H1 (cell line): ENCODE results near the gene COPG1. TPM values are rescaled to one million over a fixed set of nuclear protein-coding genes. Genes with fewer than 3 reads are reported as not detected.

Experiments
- CTCF ChIA-PET: fragments of 300-600 bp; sonication (Branson Sonifier 250); formaldehyde crosslinking; loops from one replicate; lab custom pipeline; 2021; ENCODE audit not compliant: partially characterized antibody; lab: Charles Lee
- POLR2A ChIA-PET: fragments of 300-600 bp; sonication (Branson Sonifier 250); formaldehyde crosslinking; loops from one replicate; lab custom pipeline; 2021; ENCODE audit warnings: inconsistent platforms; ENCODE audit not compliant: partially characterized antibody; lab: Charles Lee
- DNase-seq, 2 experiments: peaks; one replicate each; pipeline versions ENCODE4 v3.0.0 to v3.0.0-alpha.2; 2010 to 2022; ENCODE audit warnings: low spot score in 2 of 2, low read depth in 1 of 2, mixed read lengths in 1 of 2
- FAIRE-seq: peaks from 2 replicates; lab custom pipeline; 2011; peaks lifted over from hg19 to GRCh38; lab: Jason Lieb, UNC
- H2AFZ ChIP-seq: 2 replicates; pipeline ENCODE4 v1.8.1; 2012; ENCODE audit warnings: low read length, inconsistent platforms
- H2AK5ac ChIP-seq: 2 replicates; pipeline ENCODE4 v1.6.1; 2013; ENCODE audit warnings: low read depth, low read length
- H2BK120ac ChIP-seq: replicated peaks from 2 replicates; pipeline ENCODE3; 2013; ENCODE audit warnings: low read depth, low read length, inconsistent platforms
- H2BK12ac ChIP-seq: 2 replicates; pipeline ENCODE4 v1.6.1; 2013; ENCODE audit warnings: low read depth, low read length
- H2BK15ac ChIP-seq: 2 replicates; pipeline ENCODE4 v1.6.1; 2013; ENCODE audit warnings: low read length
- H2BK20ac ChIP-seq: 2 replicates; pipeline ENCODE4 v1.6.1; 2013; ENCODE audit warnings: low read length
- H2BK5ac ChIP-seq: 2 replicates; pipeline ENCODE4 v1.6.1; 2013; ENCODE audit warnings: low read depth, low read length
- H3K14ac ChIP-seq: 2 replicates; pipeline ENCODE4 v1.6.1; 2013; ENCODE audit warnings: inconsistent platforms; ENCODE audit not compliant: insufficient read length
- H3K18ac ChIP-seq: 2 replicates; pipeline ENCODE4 v1.6.1; 2013; ENCODE audit warnings: low read length; ENCODE audit errors: extremely low read depth
- H3K23ac ChIP-seq: 2 replicates; pipeline ENCODE4 v1.6.1; 2013; ENCODE audit warnings: inconsistent platforms; ENCODE audit not compliant: insufficient read length
- H3K23me2 ChIP-seq: 2 replicates; pipeline ENCODE4 v1.6.1; 2013; ENCODE audit warnings: low read depth, low read length
- H3K27ac ChIP-seq: 2 replicates; pipeline ENCODE4 v1.6.1; 2011; ENCODE audit warnings: low read depth, low read length, inconsistent platforms
- H3K27me3 ChIP-seq, 4 experiments: replicated peaks in 1 of 4; 1 replicate in 1 of 4; 2 replicates in 3 of 4; pipeline versions ENCODE4 v1.6.1 to v1.8.1; 2011 to 2013; ENCODE audit warnings: low read length in 3 of 4, mild to moderate bottlenecking in 3 of 4, inconsistent platforms in 2 of 4, mixed read lengths in 2 of 4, moderate library complexity in 1 of 4; ENCODE audit not compliant: control insufficient read depth in 3 of 4, insufficient read depth in 3 of 4; ENCODE audit errors: extremely low read depth in 1 of 4
- H3K36me3 ChIP-seq, 4 experiments: 2 replicates each; pipeline versions ENCODE4 v1.6.1 to v1.8.1; 2011 to 2013; ENCODE audit warnings: mild to moderate bottlenecking in 4 of 4, low read length in 3 of 4, moderate library complexity in 2 of 4, control low read depth in 1 of 4, inconsistent platforms in 1 of 4; ENCODE audit not compliant: insufficient read depth in 4 of 4, control insufficient read depth in 2 of 4
- H3K4ac ChIP-seq: replicated peaks from 2 replicates; pipeline ENCODE3; 2013; ENCODE audit warnings: low read length, low read depth, mixed read lengths, inconsistent platforms; ENCODE audit not compliant: insufficient read length
- H3K4me1 ChIP-seq, 4 experiments: replicated peaks in 1 of 4; 1 replicate in 1 of 4; 2 replicates in 3 of 4; pipeline versions ENCODE4 v1.6.1 to v1.8.1; 2011 to 2013; ENCODE audit warnings: low read length in 3 of 4, inconsistent platforms in 2 of 4, mixed read lengths in 1 of 4; ENCODE audit not compliant: insufficient read depth in 4 of 4, control insufficient read depth in 3 of 4
- H3K4me2 ChIP-seq, 2 experiments: 2 replicates each; pipeline versions ENCODE4 v1.6.1 to v1.8.1; 2011 to 2013; ENCODE audit warnings: low read depth in 2 of 2, low read length in 2 of 2, control low read depth in 1 of 2, inconsistent platforms in 1 of 2, mild to moderate bottlenecking in 1 of 2; ENCODE audit not compliant: insufficient read depth in 1 of 2
- H3K4me3 ChIP-seq, 4 experiments: fragments of 200-600, 300-600 bp in 1 of 4; sonication (generic), shearing (Covaris generic), sonication (Bioruptor Twin) in 1 of 4; 2 replicates each; pipeline versions ENCODE4 v1.5.1 to v1.8.1; 2011 to 2016; ENCODE audit warnings: low read length in 4 of 4, low read depth in 3 of 4, control low read depth in 2 of 4, inconsistent platforms in 2 of 4, mild to moderate bottlenecking in 2 of 4, mixed read lengths in 1 of 4, moderate library complexity in 1 of 4; ENCODE audit not compliant: insufficient read depth in 2 of 4; ENCODE audit errors: extremely low read depth in 1 of 4
- H3K56ac ChIP-seq: replicated peaks from 2 replicates; pipeline ENCODE3; 2013; ENCODE audit warnings: low read depth, mild to moderate bottlenecking, mixed read lengths, low read length, inconsistent platforms; ENCODE audit not compliant: insufficient read length
- H3K79me1 ChIP-seq: 2 replicates; pipeline ENCODE4 v1.6.1; 2013; ENCODE audit warnings: low read depth, low read length, control low read depth
- H3K79me2 ChIP-seq, 2 experiments: 2 replicates each; pipeline versions ENCODE4 v1.6.1 to v1.8.1; 2012 to 2013; ENCODE audit warnings: low read length in 2 of 2, mild to moderate bottlenecking in 2 of 2, inconsistent platforms in 1 of 2; ENCODE audit not compliant: insufficient read depth in 2 of 2, control insufficient read depth in 1 of 2
- H3K9ac ChIP-seq, 4 experiments: replicated peaks in 1 of 4; 1 replicate in 1 of 4; 2 replicates in 3 of 4; pipeline versions ENCODE4 v1.6.1 to v1.8.1; 2011 to 2013; ENCODE audit warnings: low read depth in 3 of 4, low read length in 3 of 4, control low read depth in 2 of 4, mild to moderate bottlenecking in 2 of 4, moderate library complexity in 2 of 4, inconsistent platforms in 1 of 4; ENCODE audit errors: extremely low read depth in 1 of 4
- H3K9me3 ChIP-seq, 2 experiments: 2 replicates each; pipeline versions ENCODE4 v1.6.1 to v1.8.1; 2012 to 2013; ENCODE audit warnings: mild to moderate bottlenecking in 2 of 2, moderate library complexity in 2 of 2, control low read depth in 1 of 2, inconsistent platforms in 1 of 2, low read depth in 1 of 2, low read length in 1 of 2, mixed read lengths in 1 of 2; ENCODE audit not compliant: insufficient read depth in 2 of 2
- H4K20me1 ChIP-seq, 2 experiments: replicated peaks in 1 of 2; 2 replicates each; pipeline versions ENCODE3 to v1.8.1; 2011 to 2013; ENCODE audit warnings: inconsistent platforms in 2 of 2, low read length in 2 of 2, mild to moderate bottlenecking in 1 of 2; ENCODE audit not compliant: insufficient read depth in 2 of 2, control insufficient read depth in 1 of 2
- H4K5ac ChIP-seq: 2 replicates; pipeline ENCODE4 v1.6.1; 2013; ENCODE audit warnings: low read length, low read depth, mixed read lengths, inconsistent platforms; ENCODE audit not compliant: insufficient read length
- H4K8ac ChIP-seq: 2 replicates; pipeline ENCODE4 v1.8.0; 2013; ENCODE audit warnings: mild to moderate bottlenecking, moderate library complexity, low read length, inconsistent platforms; ENCODE audit not compliant: insufficient read depth; ENCODE audit errors: extremely low read depth
- H4K91ac ChIP-seq: replicated peaks from 2 replicates; pipeline ENCODE3; 2013; ENCODE audit warnings: low read length, mixed read lengths, inconsistent platforms; ENCODE audit not compliant: insufficient read length
- BRCA1 ChIP-seq: IDR thresholded peaks from 2 replicates; pipeline ENCODE4 v1.6.1; 2012; ENCODE audit warnings: low read depth, low read length, improper control_type of control experiment
- CBX5 ChIP-seq: fragments of 300-800, 300-1000 bp; sonication (generic); IDR thresholded peaks from 2 replicates; pipeline ENCODE4 v1.7.1; 2016; ENCODE audit warnings: antibody characterized with exemption, low read length, low read depth
- HDAC2 ChIP-seq, 2 experiments: fragments of 300-600 bp in 1 of 2; sonication (generic) in 1 of 2; IDR thresholded peaks; 2 replicates each; pipeline ENCODE4 v1.6.1; 2011 to 2012; ENCODE audit warnings: low read depth in 2 of 2, low read length in 2 of 2, mild to moderate bottlenecking in 2 of 2, moderate library complexity in 2 of 2, borderline replicate concordance in 1 of 2, inconsistent platforms in 1 of 2
- NRF1 ChIP-seq: IDR thresholded peaks from 2 replicates; pipeline ENCODE4 v1.6.1; 2011; ENCODE audit warnings: mild to moderate bottlenecking, low read depth, low read length, improper control_type of control experiment
- SP4 ChIP-seq: IDR thresholded peaks from 2 replicates; pipeline ENCODE4 v1.6.1; 2012; ENCODE audit warnings: low read length, inconsistent platforms
- SUZ12 ChIP-seq: fragments of 200-600 bp; sonication (generic); IDR thresholded peaks from 2 replicates; pipeline ENCODE4 v1.6.1; 2012; ENCODE audit warnings: mild to moderate bottlenecking, inconsistent platforms, low read length, moderate library complexity, mixed read lengths
- YY1 ChIP-seq: IDR thresholded peaks from 2 replicates; pipeline ENCODE4 v1.6.1; 2011; ENCODE audit warnings: low read depth, mild to moderate bottlenecking, low read length
- ZNF274 ChIP-seq: IDR thresholded peaks from 2 replicates; pipeline ENCODE4 v1.7.0; 2012; ENCODE audit warnings: low read length, borderline replicate concordance; ENCODE audit errors: extremely low read depth
- WGBS, 2 experiments: shearing (Covaris generic) in 1 of 2; methylation state at CpG; one replicate each; pipeline versions ENCODE4 v1.1.6 to v1.1.7; 2013 to 2015; ENCODE audit warnings: low lambda C conversion rate in 2 of 2, mixed read lengths in 2 of 2, inconsistent platforms in 1 of 2, low coverage in 1 of 2, missing lambda C conversion rate in 1 of 2; ENCODE audit not compliant: insufficient replicate concordance in 2 of 2, insufficient coverage in 1 of 2, insufficient read length in 1 of 2; ENCODE audit errors: extremely low coverage in 1 of 2, missing lambda C conversion rate in 1 of 2; 5-methylcytosine and 5-hydroxymethylcytosine counted together
- polyA plus RNA-seq, 7 experiments: library from polyadenylated mRNA; depleted of rRNA in 3 of 7; stranded (reverse) in 5 of 7; unstranded in 2 of 7; fragments of >200 nt in 5 of 7; fragments of 200-250 nt in 2 of 7; gene quantifications; 1 replicate in 5 of 7; 2 replicates in 1 of 7; 4 replicates in 1 of 7; pipeline versions ENCODE4 v1.2.1 to v1.2.3, GENCODE V29; 2011 to 2013; ENCODE audit warnings: missing spikeins in 2 of 7, mixed read lengths in 2 of 7
- total RNA-seq: library from RNA; stranded (reverse); fragmentation: NEBNext Ultra II Directional; extraction: Animal tissue kit (Norgen Biotek cat#: 25700); gene quantifications from 2 replicates; pipeline ENCODE4 v1.2.1, GENCODE V29; 2021

COPG1 gene
- total and polyA plus RNA-seq, 2 of the 8 experiments (the other 6 are each of a cell fraction or from before 2014, with no cell fraction given): 52.7 to 106 TPM

DNA sequence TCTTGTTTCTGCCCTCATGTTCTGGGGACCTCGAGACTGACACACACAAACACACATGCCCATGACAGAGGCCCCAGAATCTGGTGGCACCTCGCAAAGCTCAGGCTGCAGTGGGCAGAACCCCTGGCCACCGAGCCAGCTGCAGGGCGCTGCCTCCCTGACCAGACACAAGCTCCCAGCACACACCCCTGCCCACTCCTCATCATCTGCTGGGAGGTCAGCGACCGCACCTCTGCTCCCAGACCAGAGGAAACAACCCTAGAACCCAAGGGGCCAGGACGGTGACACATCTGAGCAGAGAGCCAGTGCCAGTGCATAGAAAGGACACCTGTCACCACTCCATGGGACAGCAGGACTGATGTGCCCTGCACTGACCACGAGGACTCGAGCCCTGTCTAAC lies 72.5 kb downstream of the COPG1 start:
- peaks cover 3% of the 10 kb centered on the region; the same call in 1 of the 2 replicates for H3K23me2 ChIP-seq
- 80% methylated on average over 7 of the region's 9 CpGs; no CpG with 5 or more reads in 1 of the 2 experiments for WGBS, 2 experiments
- no peaks in the 10 kb centered on the region for H3K9me3 ChIP-seq
- peaks cover 3% of the 10 kb centered on the region; the same call in 1 of the 2 replicates for H3K79me1 ChIP-seq
- no peak overlapping the region for H3K4me2 ChIP-seq
- ChIA-PET POLR2A (interaction anchor here (1.4 kb wide), 1 partner anchor 9 kb away, joined by 5 read pairs; no protein-coding TSS in a partner anchor), CTCF (interaction anchor here (0.8 to 1.1 kb wide), 4 partner anchors 9 to 30 kb away, joined by 3 to 4 read pairs (median 4); no protein-coding TSS in a partner anchor)
- no peak overlapping the region for H3K4ac ChIP-seq
- H4K91ac ChIP-seq: no peak overlapping the region
- no peak overlapping the region for H3K9ac ChIP-seq
- H2BK120ac ChIP-seq: no peak overlapping the region
- H3K27ac ChIP-seq: no peak overlapping the region
- H4K8ac ChIP-seq: no peak overlapping the region; the same call in 1 of the 2 replicates
- FAIRE-seq: no peak
- H2BK15ac ChIP-seq: no peak overlapping the region
- no peak overlapping the region for H3K23ac ChIP-seq
- H2AFZ ChIP-seq: no peak overlapping the region
- no peak overlapping the region for H2AK5ac ChIP-seq
- H3K4me3 ChIP-seq: no peak overlapping the region
- no peak for TF ChIP-seq NRF1
- TF ChIP-seq HDAC2 (IDR thresholded peaks at IDR 0.05; ENCODE audit: borderline replicate concordance in 1 of 2, low read depth in 2 of 2, low read length in 2 of 2): no peak
- no peak for TF ChIP-seq ZNF274
- no peak for TF ChIP-seq SUZ12
- no peak for TF ChIP-seq SP4
- no peak for TF ChIP-seq CBX5
- TF ChIP-seq YY1: no peak
- TF ChIP-seq BRCA1: no peak
- H3K36me3 ChIP-seq: peaks cover 2 to 14% (median 9%) of the 10 kb centered on the region in 4 experiments; a peak in 4 of 8 replicates
- no peak overlapping the region for H3K56ac ChIP-seq
- H2BK5ac ChIP-seq: no peak overlapping the region
- H2BK12ac ChIP-seq: no peak overlapping the region
- peaks cover 0 to 9% of the 10 kb centered on the region in 2 experiments for H4K20me1 ChIP-seq
- H3K27me3 ChIP-seq: no peaks in the 10 kb centered on the region
- H4K5ac ChIP-seq: no peak overlapping the region
- no peak overlapping the region for H3K18ac ChIP-seq
- no peak overlapping the region for H2BK20ac ChIP-seq
- DNase-seq: no peak
- peaks cover 0 to 10% of the 10 kb centered on the region in 2 experiments; a peak in 1 of 4 replicates for H3K79me2 ChIP-seq
- no peak overlapping the region for H3K14ac ChIP-seq
- peaks cover 0 to 3% (median 1%) of the 10 kb centered on the region in 4 experiments; a peak in 3 of 7 replicates for H3K4me1 ChIP-seq
